GM12892 (cell line): ENCODE results near the gene STOM.

Experiments
- DNase-seq: peaks from one replicate; pipeline ENCODE4 v3.0.0; 2011; ENCODE audit not compliant: insufficient read length
- FAIRE-seq: peaks from 2 replicates; lab custom pipeline; 2011; peaks lifted over from hg19 to GRCh38; lab: Jason Lieb, UNC
- POLR2A ChIP-seq: IDR thresholded peaks from 2 replicates; pipeline ENCODE4 v1.6.1; 2011; ENCODE audit warnings: low read depth, low read length, control low read depth
- POLR2AphosphoS5 ChIP-seq: IDR thresholded peaks from 2 replicates; pipeline ENCODE4 v1.6.1; 2011; ENCODE audit warnings: low read depth, low read length, control low read depth
- TAF1 ChIP-seq: IDR thresholded peaks from 2 replicates; pipeline ENCODE4 v1.6.1; 2011; ENCODE audit warnings: low read depth, mild to moderate bottlenecking, control low read depth, low read length, borderline replicate concordance

STOM gene

DNA sequence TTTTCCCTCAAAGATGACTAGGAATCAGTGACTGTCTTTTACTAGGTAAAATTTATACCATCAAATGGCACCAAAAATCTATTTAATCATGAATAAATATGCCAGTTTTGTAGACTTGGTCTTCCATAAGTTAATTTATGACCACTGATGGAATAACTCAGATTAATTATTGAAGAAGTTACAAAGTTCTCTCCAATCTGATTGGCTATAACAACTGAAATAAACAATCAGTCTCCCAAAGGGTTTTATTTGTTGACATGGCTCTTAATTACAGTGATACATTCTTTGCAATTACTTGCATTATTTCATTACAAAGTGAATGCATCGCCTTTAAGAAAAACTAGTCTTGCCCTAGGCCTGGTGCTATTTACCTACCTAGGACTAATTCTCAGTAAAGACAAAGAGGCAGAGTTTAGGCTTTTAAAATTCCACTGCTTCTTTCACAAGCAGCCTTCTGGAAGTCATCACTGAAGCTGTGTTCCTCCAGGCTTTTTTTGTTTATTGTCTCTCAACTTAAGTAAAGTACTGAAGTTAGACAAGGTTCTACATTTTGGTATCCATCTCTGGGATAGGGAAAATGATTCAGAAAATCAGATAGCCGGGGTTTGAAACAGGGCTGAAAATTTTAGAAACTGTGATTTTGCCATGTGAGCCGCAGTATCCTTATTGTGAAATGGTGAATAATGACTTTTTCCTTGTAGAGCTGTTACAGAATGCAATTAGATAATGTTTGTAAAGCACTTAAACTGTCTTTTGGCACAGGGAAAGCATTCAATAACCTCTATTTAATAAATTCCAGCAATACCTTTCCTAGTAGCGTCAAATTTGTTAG, 2.5 kb downstream of the STOM start:
- TF ChIP-seq POLR2AphosphoS5 (no peak), TAF1 (no peak), POLR2A (no peak)
- no peak for FAIRE-seq
- DNase-seq: no peak

- DNase-seq (no peak), FAIRE-seq (no peak)
- no peak for TF ChIP-seq TAF1
- TF ChIP-seq POLR2AphosphoS5: no peak
- TF ChIP-seq POLR2A: no peak
Measured at GRCh38 chr9:121366611-121367192, 3.3 kb downstream of the STOM start.

- FAIRE-seq (no peak), DNase-seq (no peak)
- TF ChIP-seq POLR2A: no peak
- no peak for TF ChIP-seq POLR2AphosphoS5
- TF ChIP-seq TAF1: no peak
Measured at GRCh38 chr9:121365564-121365963, 4.5 kb downstream of the STOM start.

DNA sequence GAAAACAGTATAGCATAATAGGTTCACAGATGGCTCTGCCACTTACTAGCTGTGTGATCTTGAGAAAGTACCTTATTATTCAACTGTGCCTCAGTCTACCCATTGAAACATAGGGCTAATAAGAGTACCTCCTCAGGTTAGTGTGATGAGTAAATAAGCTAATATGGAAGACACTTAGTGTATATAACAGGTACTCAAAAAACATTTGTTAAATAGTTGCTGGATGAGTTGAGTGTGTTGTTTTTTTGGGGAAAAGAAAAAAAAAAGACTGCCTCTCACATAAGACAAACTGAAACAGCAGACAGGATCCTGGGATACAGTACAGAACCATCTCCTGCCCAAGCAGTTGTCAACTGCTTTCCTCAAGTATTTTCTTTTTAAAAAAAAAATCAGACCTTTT, 5.2 kb downstream of the STOM start:
- FAIRE-seq (no peak), DNase-seq (no peak)
- TF ChIP-seq POLR2AphosphoS5: no peak
- TF ChIP-seq TAF1: no peak
- TF ChIP-seq POLR2A: no peak

GRCh38 chr9:121364077-121364476, 6.0 kb downstream of the STOM start:
- no peak for FAIRE-seq

GRCh38 chr9:121363622-121363961, 6.5 kb downstream of the STOM start:
- DNase-seq: no peak
- TF ChIP-seq TAF1 (no peak), POLR2AphosphoS5 (no peak), POLR2A (no peak)
- FAIRE-seq: no peak

More at GRCh38 chr9:121364077-121364476, 6.0 kb downstream of the STOM start:
- no peak for DNase-seq
- TF ChIP-seq TAF1: no peak
- TF ChIP-seq POLR2AphosphoS5: no peak
- no peak for TF ChIP-seq POLR2A

- DNase-seq (no peak), FAIRE-seq (no peak)
- TF ChIP-seq TAF1: no peak
- no peak for TF ChIP-seq POLR2A
- no peak for TF ChIP-seq POLR2AphosphoS5
Measured at GRCh38 chr9:121362813-121363621, 7.0 kb downstream of the STOM start.

- FAIRE-seq (no peak), DNase-seq (no peak)
- TF ChIP-seq TAF1 (no peak), POLR2A (no peak)
Measured at GRCh38 chr9:121360601-121361374, 9.3 kb downstream of the STOM start.

DNA sequence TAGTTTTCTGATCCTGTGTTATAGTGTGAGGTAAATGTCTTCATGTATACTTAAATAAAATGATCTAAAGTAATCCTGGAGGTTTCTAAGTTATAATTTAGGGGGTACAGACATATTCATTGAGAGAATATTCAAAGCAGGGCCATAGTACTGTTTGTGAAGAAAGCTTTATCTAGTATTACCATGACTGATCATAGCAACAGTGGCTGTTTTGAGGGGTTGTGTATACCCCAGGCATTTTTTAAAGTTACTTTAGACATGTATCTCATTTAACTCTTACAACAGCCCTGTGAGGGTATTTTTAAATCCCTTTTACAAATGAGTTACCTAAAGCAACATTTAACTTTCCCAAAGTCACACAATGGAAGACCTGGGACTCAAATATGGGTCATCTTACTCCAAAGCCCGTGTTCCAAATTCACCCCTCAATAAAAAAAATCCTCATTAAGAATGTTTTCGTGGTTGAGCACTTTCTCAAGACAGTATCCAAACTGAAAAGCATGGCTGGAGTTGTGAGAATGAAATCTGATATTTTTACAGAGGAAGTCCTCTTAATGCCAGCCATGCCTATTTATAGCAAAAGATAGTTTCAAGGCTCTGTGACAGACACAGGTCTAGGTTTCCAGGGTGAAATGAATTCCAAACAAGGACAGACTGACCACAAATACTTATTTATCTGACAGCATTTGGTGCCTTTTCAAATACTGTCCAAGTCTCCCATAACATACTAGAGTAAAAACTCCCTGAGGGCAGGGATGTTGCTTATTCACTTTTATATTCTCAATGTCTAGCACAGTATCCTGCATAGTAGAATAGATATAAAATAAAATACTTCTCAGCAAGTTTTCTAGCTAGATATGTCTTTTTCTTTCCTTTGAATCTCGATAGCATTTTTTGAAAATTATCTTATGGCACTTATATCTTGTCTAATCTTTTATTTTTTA, 10.4 kb downstream of the STOM start:
- no peak for TF ChIP-seq POLR2AphosphoS5
- no peak for TF ChIP-seq TAF1
- TF ChIP-seq POLR2A: no peak
- no peak for FAIRE-seq
- DNase-seq: no peak

GRCh38 chr9:121358751-121359150, 11.3 kb downstream of the STOM start:
- FAIRE-seq (no peak), DNase-seq (no peak)
- no peak for TF ChIP-seq TAF1
- no peak for TF ChIP-seq POLR2AphosphoS5
- no peak for TF ChIP-seq POLR2A
